Osteocyte (in vitro differentiated cells): ENCODE data around the gene EIF5A. TPM values are rescaled to one million over a fixed set of nuclear protein-coding genes. Genes with fewer than 3 reads are reported as not detected.

Experiments used
- DNase-seq: peaks from one replicate; pipeline ENCODE4 v3.0.0; 2021; ENCODE audit warnings: mixed read lengths; ENCODE audit not compliant: unreplicated experiment; ENCODE audit errors: extremely low spot score
- H3K27ac Mint-ChIP-seq: one replicate; pipeline ENCODE4 v1.8.0; 2021; ENCODE audit warnings: mild to moderate bottlenecking, mixed read lengths; ENCODE audit not compliant: unreplicated experiment
- H3K27me3 Mint-ChIP-seq: one replicate; pipeline ENCODE4 v1.8.0; 2021; ENCODE audit warnings: mixed read lengths; ENCODE audit not compliant: unreplicated experiment
- H3K36me3 Mint-ChIP-seq: one replicate; pipeline ENCODE4 v1.8.0; 2021; ENCODE audit warnings: mixed read lengths; ENCODE audit not compliant: unreplicated experiment
- H3K4me1 Mint-ChIP-seq: one replicate; pipeline ENCODE4 v1.8.0; 2021; ENCODE audit warnings: mixed read lengths; ENCODE audit not compliant: unreplicated experiment
- H3K4me3 Mint-ChIP-seq: one replicate; pipeline ENCODE4 v1.8.0; 2021; ENCODE audit warnings: mild to moderate bottlenecking, moderate library complexity, mixed read lengths; ENCODE audit not compliant: unreplicated experiment
- H3K9me3 Mint-ChIP-seq: one replicate; pipeline ENCODE4 v1.8.0; 2021; ENCODE audit warnings: mixed read lengths; ENCODE audit not compliant: unreplicated experiment
- total RNA-seq: library from RNA; stranded (reverse); gene quantifications from 2 replicates; pipeline ENCODE4 v1.2.1, GENCODE V29; 2021
- TF ChIP-seq, protein P1 (sequence below): fragments of 200-600 bp; sonication (generic); IDR thresholded peaks from 2 replicates; pipeline ENCODE4 v1.5.0; 2021; ENCODE audit warnings: antibody characterized with exemption, mild to moderate bottlenecking, moderate library complexity

EIF5A gene
- total RNA-seq, 1 donor from 2014 or later, result 352 TPM

DNA sequence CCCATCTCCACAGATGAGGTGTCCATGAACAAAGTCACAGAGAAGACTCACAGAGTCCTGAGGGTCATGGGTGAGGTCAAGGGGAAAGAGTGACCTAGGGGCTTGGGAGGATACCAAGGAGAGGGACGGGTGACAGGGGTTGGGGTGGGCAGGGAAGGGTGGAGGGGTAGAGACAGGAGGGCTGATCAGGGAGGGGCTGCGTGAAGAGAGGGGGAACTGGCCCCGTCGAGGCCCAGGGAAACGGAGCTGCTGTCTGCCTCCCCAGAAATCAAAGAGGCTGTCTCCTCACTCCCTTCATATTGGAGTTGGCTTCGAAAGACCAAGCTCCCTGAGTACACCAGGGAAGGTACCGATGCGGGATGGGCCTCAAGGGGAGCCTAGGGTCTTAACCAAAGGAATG lies 48.1 kb downstream of the EIF5A start:
- Mint-ChIP-seq H3K9me3 (no peaks in the 10 kb centered on the region), H3K4me3 (no peak overlapping the region), H3K27me3 (no peaks in the 10 kb centered on the region), H3K36me3 (no peaks in the 10 kb centered on the region), H3K4me1 (peaks cover 38% of the 10 kb centered on the region), H3K27ac (peak overlapping the region; percentile 11)
- DNase-seq, result no peak
- TF ChIP-seq, protein P1, sequence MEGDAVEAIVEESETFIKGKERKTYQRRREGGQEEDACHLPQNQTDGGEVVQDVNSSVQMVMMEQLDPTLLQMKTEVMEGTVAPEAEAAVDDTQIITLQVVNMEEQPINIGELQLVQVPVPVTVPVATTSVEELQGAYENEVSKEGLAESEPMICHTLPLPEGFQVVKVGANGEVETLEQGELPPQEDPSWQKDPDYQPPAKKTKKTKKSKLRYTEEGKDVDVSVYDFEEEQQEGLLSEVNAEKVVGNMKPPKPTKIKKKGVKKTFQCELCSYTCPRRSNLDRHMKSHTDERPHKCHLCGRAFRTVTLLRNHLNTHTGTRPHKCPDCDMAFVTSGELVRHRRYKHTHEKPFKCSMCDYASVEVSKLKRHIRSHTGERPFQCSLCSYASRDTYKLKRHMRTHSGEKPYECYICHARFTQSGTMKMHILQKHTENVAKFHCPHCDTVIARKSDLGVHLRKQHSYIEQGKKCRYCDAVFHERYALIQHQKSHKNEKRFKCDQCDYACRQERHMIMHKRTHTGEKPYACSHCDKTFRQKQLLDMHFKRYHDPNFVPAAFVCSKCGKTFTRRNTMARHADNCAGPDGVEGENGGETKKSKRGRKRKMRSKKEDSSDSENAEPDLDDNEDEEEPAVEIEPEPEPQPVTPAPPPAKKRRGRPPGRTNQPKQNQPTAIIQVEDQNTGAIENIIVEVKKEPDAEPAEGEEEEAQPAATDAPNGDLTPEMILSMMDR, result no peak

DNA sequence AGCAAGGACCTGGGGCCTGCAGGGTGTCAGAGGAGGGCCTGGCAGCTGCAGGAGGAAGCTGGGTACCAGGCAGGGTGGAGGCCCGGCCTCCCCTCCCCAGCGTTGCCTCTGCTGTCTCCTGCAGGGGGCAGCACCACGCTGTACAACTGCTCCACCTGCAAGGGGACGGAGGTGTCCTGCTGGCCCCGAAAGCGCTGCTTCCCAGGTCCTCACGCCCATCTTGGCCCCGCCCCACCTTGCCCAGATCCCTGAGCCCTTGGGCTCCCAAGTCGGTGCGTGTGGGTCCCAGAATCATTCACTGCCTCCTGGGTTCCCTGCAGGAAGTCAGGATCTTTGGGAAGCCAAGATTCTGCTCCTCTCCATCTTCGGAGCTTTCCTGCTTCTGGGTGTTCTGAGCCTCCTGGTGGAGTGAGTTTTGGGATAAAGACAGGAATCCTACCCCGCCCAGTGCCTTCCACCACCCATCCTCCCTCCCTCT lies 48.7 kb downstream of the EIF5A start:
- TF ChIP-seq, protein P1, result peak; percentile 92
- Mint-ChIP-seq H3K4me1 (peaks cover 38% of the 10 kb centered on the region), H3K27ac (no peak overlapping the region), H3K27me3 (no peaks in the 10 kb centered on the region), H3K4me3 (no peak overlapping the region), H3K9me3 (no peaks in the 10 kb centered on the region), H3K36me3 (no peaks in the 10 kb centered on the region)
- peak; percentile 91 for DNase-seq

DNA sequence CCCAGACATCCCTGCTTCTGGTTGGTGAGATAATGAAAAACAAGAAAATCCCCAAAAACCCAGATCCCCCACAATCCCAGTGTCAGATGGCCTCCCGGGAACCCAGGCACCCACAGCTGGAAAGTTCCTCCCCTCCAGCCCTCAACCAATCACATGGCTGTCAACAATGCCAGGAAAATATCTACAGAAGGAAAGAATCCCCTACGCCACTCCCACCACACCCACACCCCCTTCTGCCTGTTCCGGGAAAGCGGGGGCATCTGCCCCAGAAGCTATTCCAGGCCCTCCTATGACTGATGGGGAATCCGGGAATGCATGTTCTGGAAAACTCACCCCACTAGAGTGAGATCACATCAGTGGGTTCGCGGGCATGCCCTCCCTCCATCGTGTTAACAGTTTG lies 49.3 kb downstream of the EIF5A start:
- peaks cover 36% of the 10 kb centered on the region for H3K4me1 Mint-ChIP-seq
- no peak overlapping the region for H3K4me3 Mint-ChIP-seq
- no peaks in the 10 kb centered on the region for H3K9me3 Mint-ChIP-seq
- no peak for DNase-seq
- TF ChIP-seq, protein P1, result no peak
- no peaks in the 10 kb centered on the region for H3K36me3 Mint-ChIP-seq
- H3K27ac Mint-ChIP-seq, result no peak overlapping the region
- H3K27me3 Mint-ChIP-seq, result no peaks in the 10 kb centered on the region

DNA sequence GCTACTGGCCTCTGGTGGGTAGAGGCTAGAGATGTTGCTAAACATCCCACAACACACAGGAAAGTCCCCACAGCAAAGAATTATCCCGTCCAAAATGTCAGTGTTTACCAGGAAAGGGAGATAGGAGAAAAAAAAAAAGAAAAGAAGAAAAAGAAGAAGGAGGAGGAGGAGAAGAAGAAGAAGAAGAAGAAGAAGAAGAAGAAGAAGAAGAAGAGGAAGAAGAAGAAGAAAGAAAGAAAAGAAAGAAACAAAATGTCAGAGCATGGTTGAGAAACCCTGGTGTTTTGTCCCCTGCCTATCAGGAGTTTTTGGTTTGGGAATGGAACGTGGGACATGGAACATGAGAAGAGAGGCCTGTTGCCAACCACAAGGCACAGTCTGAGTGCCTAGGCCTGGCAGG lies 50.0 kb downstream of the EIF5A start:
- Mint-ChIP-seq H3K27ac (no peak overlapping the region), H3K4me3 (no peak overlapping the region), H3K9me3 (no peaks in the 10 kb centered on the region), H3K4me1 (peaks cover 34% of the 10 kb centered on the region), H3K27me3 (no peaks in the 10 kb centered on the region), H3K36me3 (no peaks in the 10 kb centered on the region)
- TF ChIP-seq, protein P1, result no peak
- no peak for DNase-seq

DNA sequence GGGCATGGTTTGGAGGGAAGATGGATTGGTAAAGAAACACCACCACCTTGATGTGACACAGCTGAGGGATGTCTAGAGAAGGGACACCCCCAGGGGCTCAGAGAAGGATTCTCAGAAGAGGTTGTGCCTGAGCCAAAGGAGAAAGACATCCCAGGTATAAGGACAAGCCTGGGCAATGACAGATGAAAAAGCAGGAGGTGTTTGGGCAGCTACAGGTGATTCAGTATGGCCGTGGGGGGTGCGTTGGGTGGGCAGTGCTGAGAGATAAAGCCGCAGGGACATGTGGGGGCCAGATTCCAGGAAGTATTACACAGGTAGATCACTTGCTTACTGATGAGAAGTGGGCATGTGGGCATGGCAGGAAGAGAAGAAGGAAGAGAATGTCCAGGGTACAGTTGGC lies 54.5 kb downstream of the EIF5A start:
- no peak for DNase-seq
- Mint-ChIP-seq H3K4me1 (no peaks in the 10 kb centered on the region), H3K4me3 (no peak overlapping the region), H3K27ac (no peak overlapping the region), H3K27me3 (peaks cover 2% of the 10 kb centered on the region), H3K9me3 (no peaks in the 10 kb centered on the region), H3K36me3 (no peaks in the 10 kb centered on the region)
- TF ChIP-seq, protein P1, result no peak

Other genes starting within 250 kb of the EIF5A start
- gene CLEC10A, start 227.4 kb upstream of the EIF5A start, total RNA-seq, result not detected in 2 replicates
- gene ASGR2, start 192.8 kb upstream of the EIF5A start, total RNA-seq, result not detected in 2 replicates
- 1.6 and 2.4 TPM in 2 replicates for gene ASGR1, start 128.3 kb upstream of the EIF5A start, total RNA-seq
- gene DLG4, start 87.8 kb upstream of the EIF5A start, total RNA-seq, result 32.6 and 38.5 TPM in 2 replicates
- gene ACADVL, start 87.7 kb upstream of the EIF5A start, total RNA-seq, result 302 and 354 TPM in 2 replicates
- gene DVL2, start 73.1 kb upstream of the EIF5A start, total RNA-seq, result 87.7 and 99.7 TPM in 2 replicates
- 51.6 and 54.7 TPM in 2 replicates for gene PHF23, start 68.2 kb upstream of the EIF5A start, total RNA-seq
- 642 TPM in 2 replicates for gene GABARAP, start 65.2 kb upstream of the EIF5A start, total RNA-seq
- gene CTDNEP1, start 55.9 kb upstream of the EIF5A start, total RNA-seq, result 145 and 151 TPM in 2 replicates
- 30.2 and 37.6 TPM in 2 replicates for gene ELP5, start 55.4 kb upstream of the EIF5A start, total RNA-seq
- 0.27 and 0.89 TPM in 2 replicates for gene CLDN7, start 45.1 kb upstream of the EIF5A start, total RNA-seq
- gene SLC2A4, start 25.9 kb upstream of the EIF5A start, total RNA-seq, result 0.59 and 0.63 TPM in 2 replicates
- gene YBX2, start 13.0 kb upstream of the EIF5A start, total RNA-seq, result 0.40 TPM in 1 of 2 replicates, not detected in the other
- gene GPS2, start 7.7 kb downstream of the EIF5A start, total RNA-seq, result 54.9 and 61.9 TPM in 2 replicates
- 38.0 and 45.1 TPM in 2 replicates for gene NEURL4, start 21.7 kb downstream of the EIF5A start, total RNA-seq
- gene ACAP1, start 28.9 kb downstream of the EIF5A start, total RNA-seq, result 2.0 and 4.2 TPM in 2 replicates
- 12.7 and 13.3 TPM in 2 replicates for gene KCTD11, start 44.5 kb downstream of the EIF5A start, total RNA-seq
- not detected in 2 replicates for gene TMEM95, start 47.5 kb downstream of the EIF5A start, total RNA-seq
- gene TNK1, start 73.5 kb downstream of the EIF5A start, total RNA-seq, result not detected in 2 replicates
- 73.9 and 81.4 TPM in 2 replicates for gene PLSCR3, start 86.9 kb downstream of the EIF5A start, total RNA-seq
- 40.7 and 45.9 TPM in 2 replicates for gene TMEM256, start 96.5 kb downstream of the EIF5A start, total RNA-seq
- gene NLGN2, start 100.2 kb downstream of the EIF5A start, total RNA-seq, result 53.8 and 56.8 TPM in 2 replicates
- gene SPEM1, start 112.7 kb downstream of the EIF5A start, total RNA-seq, result not detected in 2 replicates
- not detected in 2 replicates for gene SPEM2, start 118.0 kb downstream of the EIF5A start, total RNA-seq
- not detected in 2 replicates for gene SPEM3, start 121.2 kb downstream of the EIF5A start, total RNA-seq
- gene TMEM102, start 127.8 kb downstream of the EIF5A start, total RNA-seq, result 6.4 and 6.7 TPM in 2 replicates
- gene FGF11, start 131.9 kb downstream of the EIF5A start, total RNA-seq, result 1.3 and 1.5 TPM in 2 replicates
- 9.3 and 11.0 TPM in 2 replicates for gene CHRNB1, start 137.4 kb downstream of the EIF5A start, total RNA-seq
- gene ZBTB4, start 172.0 kb downstream of the EIF5A start, total RNA-seq, result 47.9 and 49.7 TPM in 2 replicates
- not detected in 2 replicates for gene SLC35G6, start 173.8 kb downstream of the EIF5A start, total RNA-seq
- gene POLR2A, start 176.7 kb downstream of the EIF5A start, total RNA-seq, result 148 and 149 TPM in 2 replicates
- gene TNFSF12, start 241.4 kb downstream of the EIF5A start, total RNA-seq, result 14.6 and 15.0 TPM in 2 replicates